Hematopoietic multipotent progenitor cell treated with erythropoietin and hydrocortisone succinate and interleukin-3 and kit ligand, for 6 days (in vitro differentiated cells): ENCODE results near the gene UEVLD.
A peak's percentile ranks its signal among the peaks of the same experiment; 100 is the strongest.

Experiments used
- DNase-seq: peaks from one replicate; pipeline ENCODE4 v3.0.0-alpha.2; 2015

Gene UEVLD

GRCh38 chr11:18580113-18580766, 8.3 kb downstream of the UEVLD start:
- DNase-seq: no peak

- peak; percentile 43 for DNase-seq
These were observed 9.4 kb downstream of the UEVLD start for GRCh38 chr11:18578975-18579598.

GRCh38 chr11:18575361-18575760, 13.2 kb downstream of the UEVLD start:
- no peak for DNase-seq

GRCh38 chr11:18567081-18567480, 21.5 kb downstream of the UEVLD start:
- DNase-seq: no peak

GRCh38 chr11:18566406-18566805, 22.1 kb downstream of the UEVLD start:
- no peak for DNase-seq

DNA sequence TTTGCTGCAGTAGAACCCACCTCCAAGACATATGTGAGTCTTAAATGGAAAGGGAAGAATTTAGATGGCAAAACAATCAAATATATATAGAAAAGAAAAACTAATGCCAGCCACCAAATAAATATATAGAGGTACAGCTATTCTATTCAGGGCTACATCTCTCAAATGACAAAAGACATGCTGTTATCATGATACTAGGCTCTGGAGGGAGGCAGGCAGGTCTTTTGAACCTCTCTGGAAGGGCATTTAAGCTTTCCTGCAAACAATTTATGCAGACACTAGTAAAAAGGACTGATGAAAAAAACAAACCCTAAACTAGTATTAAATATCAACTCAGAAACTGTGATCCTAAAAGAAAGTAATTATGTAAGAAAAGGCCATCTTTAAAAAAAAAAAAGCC, 24.4 kb downstream of the UEVLD start:
- no peak for DNase-seq

DNA sequence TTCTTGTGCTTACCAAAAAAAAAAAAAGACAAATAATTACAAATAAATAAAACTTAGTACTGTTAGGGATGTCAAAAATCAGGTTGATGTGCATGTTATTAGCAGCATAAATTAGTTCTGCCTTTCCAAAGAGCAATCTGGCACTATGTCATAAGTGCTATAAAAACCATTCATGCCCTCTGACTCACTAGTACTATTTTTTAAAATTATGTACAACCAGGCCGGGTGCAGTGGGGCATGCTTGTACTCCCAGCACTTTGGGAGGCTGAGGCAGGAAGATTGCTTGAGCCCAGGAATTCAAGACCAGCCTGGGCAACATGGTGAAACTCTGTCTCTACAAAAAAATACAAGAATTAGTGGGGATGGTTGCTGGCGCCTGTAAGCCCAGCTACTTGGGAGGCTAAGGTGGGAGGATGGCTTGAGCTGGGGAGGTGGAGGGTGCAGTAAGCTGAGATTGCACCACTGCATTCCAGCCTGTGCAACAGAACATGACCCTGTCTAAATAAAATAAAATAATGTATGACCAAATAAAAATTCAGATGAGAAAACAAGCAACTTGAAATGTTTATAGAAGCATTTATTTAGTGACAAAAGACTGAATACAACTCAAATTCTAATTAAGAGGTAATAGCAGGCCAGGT, 25.3 kb downstream of the UEVLD start:
- no peak for DNase-seq

DNA sequence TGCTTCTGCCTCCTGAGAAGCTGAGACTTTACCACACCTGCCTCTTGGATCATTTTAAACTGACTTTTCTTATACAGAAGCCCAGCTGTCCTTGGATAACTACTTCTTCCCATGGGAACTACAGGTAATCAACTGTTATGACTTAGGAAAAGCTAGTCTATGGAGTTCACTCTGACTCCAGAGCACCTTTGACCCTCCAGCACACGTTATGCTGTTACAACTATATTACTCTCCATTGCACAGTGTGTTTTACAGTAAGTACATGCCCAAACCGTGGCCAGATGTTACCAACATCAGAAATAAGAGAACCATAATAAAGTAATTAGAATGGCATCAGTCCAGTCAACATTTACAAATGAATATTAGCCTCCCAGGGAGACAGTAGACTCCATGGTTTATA, 40.5 kb downstream of the UEVLD start:
- no peak for DNase-seq

- peak; percentile 76 for DNase-seq
These were observed 48.1 kb downstream of the UEVLD start for GRCh38 chr11:18540207-18541009.

DNA sequence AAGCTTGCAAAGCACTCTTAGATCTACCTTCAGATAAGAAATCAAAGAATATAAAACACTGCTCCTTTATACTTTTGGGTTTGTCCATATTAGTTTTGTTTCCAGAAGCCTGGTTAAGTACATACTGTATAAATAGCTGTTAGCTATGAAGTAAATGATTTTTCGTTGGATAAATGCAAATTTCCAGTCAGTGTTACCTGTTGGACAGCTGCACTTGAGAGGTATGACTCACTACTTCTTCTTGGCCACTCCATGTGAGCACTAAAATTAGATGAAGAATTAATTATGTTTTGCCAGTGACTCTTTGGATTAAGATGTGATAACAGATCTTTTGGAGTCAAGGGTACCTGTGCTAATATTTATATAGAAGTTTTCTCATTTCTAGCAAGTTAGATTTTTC, 52.3 kb downstream of the UEVLD start:
- DNase-seq: no peak

- DNase-seq: no peak
These were observed 54.3 kb downstream of the UEVLD start for GRCh38 chr11:18534245-18534644.

DNA sequence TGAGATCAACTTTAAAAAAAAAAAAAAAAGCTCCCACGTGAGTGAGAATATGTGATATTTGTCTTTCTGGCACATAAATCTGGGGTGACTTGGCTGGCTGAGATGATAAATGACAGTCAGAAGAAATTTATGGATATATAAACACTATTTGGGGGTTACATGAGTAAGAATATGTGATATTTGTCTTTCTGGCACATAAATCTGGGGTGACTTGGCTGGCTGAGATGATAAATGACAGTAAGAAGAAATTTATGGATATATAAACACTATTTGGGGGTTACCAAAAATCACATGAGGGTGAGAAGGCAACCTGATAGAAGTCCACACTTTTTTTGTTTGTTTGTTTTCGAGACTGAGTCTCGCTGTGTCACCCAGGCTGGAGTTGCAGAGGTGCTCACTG, 55.2 kb downstream of the UEVLD start:
- no peak for DNase-seq

DNA sequence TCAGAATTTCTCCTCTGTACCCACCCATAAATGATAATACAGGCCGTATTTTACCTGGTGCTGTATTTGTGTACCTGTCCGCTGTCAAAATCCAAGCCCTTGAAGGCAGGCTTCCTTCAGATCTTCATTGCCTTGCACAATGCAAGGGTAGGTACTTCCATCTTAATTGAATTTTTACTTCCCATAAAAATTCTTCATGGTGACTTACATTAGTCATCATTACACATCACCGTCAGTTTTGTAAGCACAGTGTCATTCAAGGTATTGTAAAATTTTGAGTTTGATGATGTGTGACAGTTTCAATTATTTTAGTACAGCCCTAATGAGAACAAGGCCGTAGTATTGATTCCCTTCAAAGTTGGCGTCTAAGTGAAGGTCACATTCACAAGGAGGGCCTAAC, 61.0 kb downstream of the UEVLD start:
- peak; percentile 30 for DNase-seq

GRCh38 chr11:18526521-18527296, 61.8 kb downstream of the UEVLD start, which contains the start of gene TSG101:
TSS of gene TSG101 (minus strand) at chr11:18526942. CDS start at chr11:18526816, 126 bp downstream.
- DNase-seq: peak; percentile 93

DNA sequence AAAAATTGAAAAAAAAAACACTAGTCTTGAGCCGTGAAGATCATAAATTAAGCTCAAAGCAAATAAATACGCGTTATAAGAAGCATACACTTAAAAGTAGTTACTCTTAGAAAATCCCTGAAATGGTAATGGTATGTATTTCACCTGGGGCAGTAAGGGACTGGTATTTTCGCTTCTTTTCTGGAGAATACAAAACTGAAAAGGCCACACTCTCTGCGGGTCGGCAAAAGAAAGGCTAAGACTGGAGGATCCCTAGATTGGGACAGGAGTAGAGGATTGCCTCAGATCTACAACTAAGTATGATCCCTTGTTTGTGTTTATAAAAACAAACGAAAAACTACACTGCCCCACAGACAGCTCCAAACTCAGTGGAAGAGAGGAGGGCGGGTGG, 62.4 kb downstream of the UEVLD start:
- DNase-seq: no peak

- no peak for DNase-seq
These were observed 64.3 kb downstream of the UEVLD start for GRCh38 chr11:18524248-18524647.

GRCh38 chr11:18523084-18523483, 65.5 kb downstream of the UEVLD start:
- DNase-seq: no peak

GRCh38 chr11:18522388-18522787, 66.1 kb downstream of the UEVLD start:
- peak; percentile 41 for DNase-seq

- no peak for DNase-seq
These were observed 67.4 kb downstream of the UEVLD start for GRCh38 chr11:18521122-18521521.

DNA sequence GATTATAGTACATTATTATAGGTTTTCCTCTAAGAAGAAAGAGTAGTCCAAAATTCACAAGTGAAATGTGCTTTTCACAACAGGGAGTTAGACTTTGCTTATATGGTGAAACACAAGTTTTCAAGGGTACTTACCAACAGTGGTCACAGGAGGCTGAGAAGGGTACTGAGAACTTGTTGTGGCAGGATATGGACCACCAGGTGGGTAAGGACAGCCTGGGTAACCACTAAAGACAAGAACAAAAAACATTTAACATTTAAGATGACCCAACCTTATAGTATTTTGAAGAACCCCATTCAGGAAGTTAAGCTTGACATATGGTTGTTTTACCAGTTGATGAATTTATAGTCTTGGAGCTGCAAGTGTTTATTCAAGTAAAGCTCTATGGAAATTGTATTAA, 86.2 kb downstream of the UEVLD start:
- no peak for DNase-seq

DNA sequence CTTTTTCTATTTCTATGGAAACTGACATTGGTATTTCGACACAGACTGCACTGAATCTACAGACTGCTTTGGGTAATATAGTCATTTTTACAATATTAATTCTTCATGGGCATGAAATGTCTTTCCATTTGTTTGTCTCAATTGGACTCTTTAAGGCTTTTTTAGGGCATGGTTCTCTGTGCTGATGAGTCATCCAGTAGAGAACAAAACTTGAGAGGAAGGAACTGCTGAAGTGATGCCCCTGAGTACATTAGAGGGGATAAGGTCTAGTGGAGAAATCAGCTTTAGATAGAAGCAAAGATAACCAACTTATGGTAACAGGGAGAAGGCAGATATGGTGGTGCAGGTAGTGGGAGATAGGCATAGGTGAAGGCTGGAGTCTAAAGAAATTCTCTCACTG, 86.9 kb downstream of the UEVLD start:
- no peak for DNase-seq

DNA sequence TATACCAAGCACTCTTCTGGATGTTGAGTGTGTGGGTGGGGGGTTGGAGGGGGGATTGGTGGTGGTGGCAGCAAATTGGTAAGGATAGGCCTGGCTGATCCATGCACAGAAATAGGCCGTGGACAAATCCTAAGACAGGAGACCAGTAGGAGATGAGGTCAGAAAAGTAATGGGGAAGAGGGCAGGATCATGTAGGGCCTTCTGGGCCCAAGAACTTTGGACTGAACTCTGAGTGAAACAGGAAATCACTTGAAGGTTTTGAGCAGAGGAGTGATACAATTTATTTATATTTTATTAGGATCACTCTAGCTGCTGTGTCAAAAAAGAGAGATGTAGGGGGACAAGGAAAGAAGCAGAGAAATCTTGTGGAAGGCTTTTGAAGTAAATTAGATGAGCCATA, 90.5 kb downstream of the UEVLD start:
- DNase-seq: no peak

- no peak for DNase-seq
These were observed 92.8 kb downstream of the UEVLD start for GRCh38 chr11:18495703-18496102.
